Lower leg skin (tissue), 4 donors: ENCODE data around the gene FANCC. TPM values are rescaled to one million over a fixed set of nuclear protein-coding genes. Genes with fewer than 3 reads are reported as not detected.

Experiments used
- DNase-seq, 2 donors: peaks; one replicate each; pipeline ENCODE4 v3.0.0-alpha.2; 2019; ENCODE audit warnings: low spot score in 2 of 2
- H3K4me3 ChIP-seq: fragments of 200-600 bp; sonication (generic); 2 replicates; pipeline ENCODE4 v1.5.1; 2017; ENCODE audit warnings: mild to moderate bottlenecking, low read depth; ENCODE audit not compliant: poor library complexity, severe bottlenecking
- POLR2A ChIP-seq, 2 donors: fragments of 450-650 bp; IDR thresholded peaks; one replicate each; pipeline ENCODE4 v1.6.1; 2016 to 2017; ENCODE audit warnings: antibody characterized with exemption in 2 of 2, mild to moderate bottlenecking in 1 of 2, moderate library complexity in 1 of 2
- WGBS, 2 donors: methylation state at CpG; one replicate each; pipeline ENCODE4 v1.1.5; 2018; 5-methylcytosine and 5-hydroxymethylcytosine counted together
- intact Hi-C: fragments of 100-400 bp; cut with DNase I; formaldehyde crosslinking; loops from one replicate; pipeline ENCODE4 v1.15.0; 2023; ENCODE audit warnings: low total_unique reads
- total RNA-seq, 4 donors: library from RNA; depleted of rRNA; stranded (reverse); fragments of >200 nt; gene quantifications; one replicate each; pipeline ENCODE4 v1.1.0, GENCODE V29; 2016
- TF ChIP-seq, protein P1 (sequence below), 3 donors: fragments of 450-650 bp; IDR thresholded peaks; one replicate each; pipeline ENCODE4 v1.5.1; 2016; ENCODE audit warnings: antibody characterized with exemption in 3 of 3, mild to moderate bottlenecking in 3 of 3, moderate library complexity in 2 of 3

FANCC gene
- total RNA-seq, 4 donors from 2014 or later, result 6.7 to 10.2 (median 8.1) TPM

DNA sequence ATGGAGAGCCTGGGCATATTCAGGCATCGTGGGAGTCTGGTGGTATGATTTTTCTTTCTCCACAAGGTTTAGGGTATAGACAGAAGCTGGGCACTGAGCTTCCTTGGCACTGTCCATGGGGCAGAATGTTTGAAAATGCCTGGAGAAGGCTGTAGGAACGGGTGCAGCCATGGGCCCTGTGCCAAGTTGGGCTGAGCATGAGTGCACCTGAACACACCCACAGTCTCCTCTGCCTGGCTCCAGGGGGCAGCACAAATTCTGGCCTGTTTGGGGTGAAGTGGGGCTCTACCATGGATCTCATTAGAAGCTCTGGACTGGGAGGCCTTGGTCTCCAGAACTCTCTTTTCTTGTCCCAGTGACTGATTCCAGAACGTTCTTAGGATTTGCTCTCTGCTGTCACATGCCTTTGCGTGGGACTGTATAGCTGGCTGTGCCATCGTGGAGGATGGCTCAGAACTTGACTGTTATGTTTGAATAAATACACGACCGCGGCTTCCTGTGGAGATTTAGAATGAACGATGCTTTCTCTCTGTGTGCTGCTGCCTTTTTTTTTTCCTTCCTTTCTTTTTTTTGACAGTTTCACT lies 229.8 kb downstream of the FANCC start:
- intact Hi-C loops, result no loop called here
- no peak for TF ChIP-seq POLR2A (IDR thresholded peaks at IDR 0.05)
- TF ChIP-seq, protein P1, sequence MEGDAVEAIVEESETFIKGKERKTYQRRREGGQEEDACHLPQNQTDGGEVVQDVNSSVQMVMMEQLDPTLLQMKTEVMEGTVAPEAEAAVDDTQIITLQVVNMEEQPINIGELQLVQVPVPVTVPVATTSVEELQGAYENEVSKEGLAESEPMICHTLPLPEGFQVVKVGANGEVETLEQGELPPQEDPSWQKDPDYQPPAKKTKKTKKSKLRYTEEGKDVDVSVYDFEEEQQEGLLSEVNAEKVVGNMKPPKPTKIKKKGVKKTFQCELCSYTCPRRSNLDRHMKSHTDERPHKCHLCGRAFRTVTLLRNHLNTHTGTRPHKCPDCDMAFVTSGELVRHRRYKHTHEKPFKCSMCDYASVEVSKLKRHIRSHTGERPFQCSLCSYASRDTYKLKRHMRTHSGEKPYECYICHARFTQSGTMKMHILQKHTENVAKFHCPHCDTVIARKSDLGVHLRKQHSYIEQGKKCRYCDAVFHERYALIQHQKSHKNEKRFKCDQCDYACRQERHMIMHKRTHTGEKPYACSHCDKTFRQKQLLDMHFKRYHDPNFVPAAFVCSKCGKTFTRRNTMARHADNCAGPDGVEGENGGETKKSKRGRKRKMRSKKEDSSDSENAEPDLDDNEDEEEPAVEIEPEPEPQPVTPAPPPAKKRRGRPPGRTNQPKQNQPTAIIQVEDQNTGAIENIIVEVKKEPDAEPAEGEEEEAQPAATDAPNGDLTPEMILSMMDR (IDR thresholded peaks at IDR 0.05), result no peak
- DNase-seq, result no peak
- no peak overlapping the region for H3K4me3 ChIP-seq
- 63 to 71% methylated on average over 9 of the region's 9 CpGs for WGBS, 2 donors

DNA sequence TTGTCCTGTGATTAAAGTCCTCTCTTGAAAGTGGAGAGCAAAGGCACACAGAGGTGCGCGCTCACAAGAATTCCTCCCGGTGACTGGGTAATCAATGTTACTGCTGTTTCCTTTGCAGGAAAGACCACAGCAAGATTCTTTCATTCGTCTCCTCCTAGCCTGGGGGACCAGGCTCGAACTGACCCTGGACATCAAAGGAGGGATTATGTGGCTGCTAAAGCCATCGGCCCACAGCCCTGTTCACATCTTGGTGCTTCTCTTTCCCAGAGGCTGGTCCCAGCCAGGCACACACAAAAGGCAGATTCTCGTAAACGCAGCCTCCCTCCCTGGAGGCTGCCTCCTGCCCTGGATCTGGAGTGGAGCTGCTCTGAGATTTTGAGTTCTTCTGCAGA lies 230.9 kb downstream of the FANCC start:
- DNase-seq, result no peak
- TF ChIP-seq, protein P1 (IDR thresholded peaks at IDR 0.05), result no peak
- no peak for TF ChIP-seq POLR2A (IDR thresholded peaks at IDR 0.05)
- H3K4me3 ChIP-seq, result no peak overlapping the region
- 87 to 91% methylated on average over 8 of the region's 8 CpGs for WGBS, 2 donors
- intact Hi-C loops, result no loop called here

DNA sequence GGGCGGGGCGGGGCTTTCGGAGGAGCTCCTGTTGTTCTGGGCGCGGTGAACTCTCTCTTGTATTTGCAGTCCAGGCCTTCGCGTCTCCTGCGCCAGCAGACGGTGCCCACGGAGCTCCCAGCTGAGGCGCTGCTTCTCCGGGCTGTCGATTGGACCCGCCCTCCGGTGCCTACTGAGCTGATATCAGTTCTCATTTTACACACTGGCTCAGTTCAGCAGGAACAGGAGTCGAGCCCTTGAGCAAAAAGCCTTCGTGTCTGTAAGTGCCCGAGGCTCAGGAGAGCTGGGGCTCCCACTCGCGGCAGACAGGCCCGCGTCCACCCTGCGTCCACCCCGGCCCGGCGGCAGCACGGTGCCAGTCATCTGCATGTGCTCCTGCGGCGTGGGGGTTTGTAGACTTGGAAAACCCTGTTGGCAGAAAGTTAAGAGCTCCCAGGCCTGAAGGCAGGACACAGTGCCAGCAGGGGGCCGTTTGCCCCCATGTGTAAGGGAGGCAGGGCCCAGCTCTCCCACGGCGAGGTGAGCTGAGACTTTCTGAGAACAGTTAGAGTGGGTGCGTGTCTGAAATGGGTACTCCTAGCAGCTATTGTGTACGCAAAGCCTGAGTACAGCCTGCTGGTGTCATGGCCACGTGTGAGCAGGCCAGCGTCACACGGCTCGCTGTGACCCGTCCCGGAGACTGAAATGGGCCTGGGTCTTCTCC lies 231.5 kb downstream of the FANCC start:
- TF ChIP-seq, protein P1 (IDR thresholded peaks at IDR 0.05), result no peak
- no peak for TF ChIP-seq POLR2A (IDR thresholded peaks at IDR 0.05)
- DNase-seq, result no peak
- no peak overlapping the region for H3K4me3 ChIP-seq
- intact Hi-C loops, result no loop called here
- 68 to 70% methylated on average over 39 to 40 of the region's 40 CpGs for WGBS, 2 donors

GRCh38 chr9:95085036-95085770 lies 232.3 kb downstream of the FANCC start:
- WGBS, 2 donors, result 82 to 87% methylated on average over 29 of the region's 29 CpGs
- no peak for DNase-seq
- H3K4me3 ChIP-seq, result no peak overlapping the region
- TF ChIP-seq, protein P1 (IDR thresholded peaks at IDR 0.05), result no peak
- TF ChIP-seq POLR2A (IDR thresholded peaks at IDR 0.05), result no peak
- intact Hi-C loops, result no loop called here

- DNase-seq, result no peak
- intact Hi-C loops, result no loop called here
- TF ChIP-seq, protein P1 (IDR thresholded peaks at IDR 0.05), result no peak
- TF ChIP-seq POLR2A (IDR thresholded peaks at IDR 0.05), result no peak
- 80 to 84% methylated on average over 19 of the region's 19 CpGs for WGBS, 2 donors
- H3K4me3 ChIP-seq, result no peak overlapping the region
Observed at GRCh38 chr9:95084254-95084934, 233.1 kb downstream of the FANCC start.
